ENCODE results near the gene CREG2. TPM values are rescaled to one million over a fixed set of nuclear protein-coding genes. Genes with fewer than 3 reads are reported as not detected.

CREG2 gene
- total and polyA plus RNA-seq, 2 experiments from 2014 or later = 1.7 to 2.6 TPM

Small RNAs within 50 kb of the gene (microRNA-seq; reads per million reads assigned to microRNA genes)
- gene MIR5696 = not detected

Small RNAs within 50 kb of the gene (small RNA-seq; reads per million reads assigned to genes)
- not detected for gene MIR5696 (ENCODE audit: low replicate concordance)

Other genes starting within 250 kb of the CREG2 start
- 36.9 and 39.5 TPM in 2 replicates for gene TBC1D8, start 236.1 kb downstream of the CREG2 start, total RNA-seq (2014; rRNA removed; shearing (Covaris generic))
- gene TBC1D8, start 236.1 kb downstream of the CREG2 start, polyA plus RNA-seq (2016; fragmentation: Nextera tagmentation; extraction: Ambion mirVana) = 15.5 and 18.0 TPM in 2 replicates
- gene CNOT11, start 134.6 kb downstream of the CREG2 start, total RNA-seq (2014; rRNA removed; shearing (Covaris generic)) = 59.1 and 74.2 TPM in 2 replicates
- 27.6 and 34.8 TPM in 2 replicates for gene CNOT11, start 134.6 kb downstream of the CREG2 start, polyA plus RNA-seq (2016; fragmentation: Nextera tagmentation; extraction: Ambion mirVana)
- 42.4 and 47.6 TPM in 2 replicates for gene RNF149, start 78.8 kb downstream of the CREG2 start, total RNA-seq (2014; rRNA removed; shearing (Covaris generic))
- 37.2 and 38.8 TPM in 2 replicates for gene RNF149, start 78.8 kb downstream of the CREG2 start, polyA plus RNA-seq (2016; fragmentation: Nextera tagmentation; extraction: Ambion mirVana)
- gene RFX8, start 87.6 kb upstream of the CREG2 start, total RNA-seq (2014; rRNA removed; shearing (Covaris generic)) = 0.19 and 1.5 TPM in 2 replicates
- gene RFX8, start 87.6 kb upstream of the CREG2 start, polyA plus RNA-seq (2016; fragmentation: Nextera tagmentation; extraction: Ambion mirVana) = 0.49 and 0.65 TPM in 2 replicates

Data from GM23338 (cell line).